H9 (cell line): ENCODE measurements around the gene SWAP70. TPM values are rescaled to one million over a fixed set of nuclear protein-coding genes. Genes with fewer than 3 reads are reported as not detected.
"Not testable (repeated sequence)": the region's sequence is repeated elsewhere in the genome, so short reads cannot be mapped to it uniquely, and the experiment has no call there.

Experiments used
- DNase-seq: peaks from one replicate; pipeline ENCODE4 v3.0.0-alpha.2; 2017
- H2AFZ ChIP-seq: one replicate; pipeline ENCODE4 v1.6.1; 2013; ENCODE audit warnings: mild to moderate bottlenecking, low read length, control low read depth, moderate library complexity
- H2AK5ac ChIP-seq: 2 replicates; pipeline ENCODE4 v1.6.1; 2013; ENCODE audit warnings: low read length, control low read depth, mixed read lengths; ENCODE audit not compliant: insufficient read length
- H2BK120ac ChIP-seq: one replicate; pipeline ENCODE4 v1.6.1; 2013; ENCODE audit warnings: low read depth, mild to moderate bottlenecking, low read length, control low read depth, inconsistent platforms; ENCODE audit not compliant: poor library complexity, severe bottlenecking
- H2BK12ac ChIP-seq: 2 replicates; pipeline ENCODE4 v1.6.1; 2013; ENCODE audit warnings: low read length, control low read depth, mixed read lengths, low read depth; ENCODE audit not compliant: insufficient read length
- H2BK15ac ChIP-seq: 2 replicates; pipeline ENCODE4 v1.6.1; 2013; ENCODE audit warnings: low read depth, low read length, control low read depth
- H2BK20ac ChIP-seq: one replicate; pipeline ENCODE4 v1.6.1; 2013; ENCODE audit warnings: low read depth, mild to moderate bottlenecking, low read length, control low read depth, inconsistent platforms; ENCODE audit not compliant: poor library complexity, severe bottlenecking
- H2BK5ac ChIP-seq: 2 replicates; pipeline ENCODE4 v1.6.1; 2013; ENCODE audit warnings: low read length, control low read depth, mixed read lengths; ENCODE audit not compliant: insufficient read length
- H3K14ac ChIP-seq: 2 replicates; pipeline ENCODE4 v1.6.1; 2013; ENCODE audit warnings: low read length, control low read depth; ENCODE audit not compliant: insufficient read depth
- H3K18ac ChIP-seq: 2 replicates; pipeline ENCODE4 v1.6.1; 2013; ENCODE audit warnings: low read depth, mild to moderate bottlenecking, mixed read lengths, low read length, control low read depth; ENCODE audit not compliant: insufficient read length
- H3K23ac ChIP-seq: 2 replicates; pipeline ENCODE4 v1.6.1; 2013; ENCODE audit warnings: low read length, control low read depth, mixed read lengths, low read depth; ENCODE audit not compliant: insufficient read length
- H3K23me2 ChIP-seq: 2 replicates; pipeline ENCODE4 v1.6.1; 2013; ENCODE audit warnings: low read depth, mild to moderate bottlenecking, mixed read lengths, low read length, control low read depth; ENCODE audit not compliant: insufficient read length, poor library complexity, severe bottlenecking
- H3K27ac ChIP-seq: 2 replicates; pipeline ENCODE4 v1.5.1; 2013; ENCODE audit warnings: low read length, control low read depth, mixed read lengths, low read depth; ENCODE audit not compliant: insufficient read length
- H3K27me3 ChIP-seq: 2 replicates; pipeline ENCODE4 v1.6.1; 2013; ENCODE audit warnings: low read length, control low read depth, inconsistent platforms; ENCODE audit not compliant: insufficient read depth
- H3K4ac ChIP-seq: 2 replicates; pipeline ENCODE4 v1.6.1; 2013; ENCODE audit warnings: low read depth, mild to moderate bottlenecking, control low read depth, inconsistent platforms, low read length, moderate library complexity
- H3K4me1 ChIP-seq: 2 replicates; pipeline ENCODE4 v1.6.1; 2013; ENCODE audit warnings: low read length, control low read depth, inconsistent platforms; ENCODE audit not compliant: insufficient read depth
- H3K4me2 ChIP-seq: 2 replicates; pipeline ENCODE4 v1.6.1; 2013; ENCODE audit warnings: low read length, control low read depth, mixed read lengths; ENCODE audit not compliant: insufficient read length, insufficient read depth
- H3K56ac ChIP-seq: 2 replicates; pipeline ENCODE4 v1.6.1; 2013; ENCODE audit warnings: low read depth, mild to moderate bottlenecking, mixed read lengths, low read length, control low read depth; ENCODE audit not compliant: insufficient read length
- H3K79me1 ChIP-seq: 2 replicates; pipeline ENCODE4 v1.6.1; 2013; ENCODE audit warnings: low read depth, mild to moderate bottlenecking, moderate library complexity, low read length, control low read depth, inconsistent platforms; ENCODE audit not compliant: insufficient read depth, poor library complexity, severe bottlenecking
- H3K79me2 ChIP-seq: 2 replicates; pipeline ENCODE4 v1.6.1; 2013; ENCODE audit warnings: low read length, control low read depth, inconsistent platforms; ENCODE audit not compliant: insufficient read depth
- H3K9ac ChIP-seq: 2 replicates; pipeline ENCODE4 v1.6.1; 2013; ENCODE audit warnings: low read length, control low read depth, mixed read lengths; ENCODE audit not compliant: insufficient read length; ENCODE audit errors: extremely low read depth
- H3K9me3 ChIP-seq: one replicate; pipeline ENCODE4 v1.6.1; 2013; ENCODE audit warnings: low read depth, low read length, inconsistent platforms; ENCODE audit not compliant: control insufficient read depth
- H3T11ph ChIP-seq: one replicate; pipeline ENCODE4 v1.6.1; 2013; ENCODE audit warnings: mild to moderate bottlenecking, low read length, control low read depth, inconsistent platforms
- H4K20me1 ChIP-seq: one replicate; pipeline ENCODE4 v1.6.1; 2013; ENCODE audit not compliant: control insufficient read depth, insufficient read length, insufficient read depth
- H4K5ac ChIP-seq: 2 replicates; pipeline ENCODE4 v1.6.1; 2013; ENCODE audit warnings: low read depth, mild to moderate bottlenecking, mixed read lengths, low read length, control low read depth; ENCODE audit not compliant: insufficient read length
- H4K8ac ChIP-seq: replicated peaks from 2 replicates; pipeline ENCODE4 v1.6.1; 2013; ENCODE audit warnings: low read length, control low read depth, mixed read lengths, low read depth; ENCODE audit not compliant: insufficient read length
- H4K91ac ChIP-seq: 2 replicates; pipeline ENCODE4 v1.6.1; 2013; ENCODE audit warnings: low read depth, mild to moderate bottlenecking, moderate library complexity, mixed read lengths, low read length, control low read depth; ENCODE audit not compliant: insufficient read length
- H3K27ac Mint-ChIP-seq, 3 experiments: 2 replicates in 2 of 3; 3 replicates in 1 of 3; pipeline ENCODE4 v1.8.0; 2020 to 2021; ENCODE audit warnings: mixed read lengths in 3 of 3, mild to moderate bottlenecking in 1 of 3, moderate library complexity in 1 of 3
- H3K27me3 Mint-ChIP-seq: 2 replicates; pipeline ENCODE4 v1.8.0; 2021; ENCODE audit warnings: low read depth, mild to moderate bottlenecking, moderate library complexity, mixed read lengths
- H3K36me3 Mint-ChIP-seq, 3 experiments: 2 replicates in 2 of 3; 3 replicates in 1 of 3; pipeline ENCODE4 v1.8.0; 2020 to 2021; ENCODE audit warnings: low read depth in 3 of 3, mixed read lengths in 3 of 3; ENCODE audit not compliant: insufficient read depth in 1 of 3
- H3K4me1 Mint-ChIP-seq, 2 experiments: 2 replicates each; pipeline ENCODE4 v1.8.0; 2020; ENCODE audit warnings: mixed read lengths in 2 of 2
- H3K4me3 Mint-ChIP-seq, 2 experiments: 2 replicates in 1 of 2; 3 replicates in 1 of 2; pipeline ENCODE4 v1.8.0; 2020 to 2021; ENCODE audit warnings: mild to moderate bottlenecking in 2 of 2, mixed read lengths in 2 of 2, moderate library complexity in 1 of 2
- H3K9me3 Mint-ChIP-seq, 2 experiments: 2 replicates in 1 of 2; 3 replicates in 1 of 2; pipeline ENCODE4 v1.8.0; 2020; ENCODE audit warnings: mild to moderate bottlenecking in 2 of 2, mixed read lengths in 2 of 2, moderate library complexity in 1 of 2
- WGBS: extraction: QIAGEN DNeasy Blood & Tissue Kit; methylation state at CpG from one replicate; pipeline ENCODE4 v1.1.7; 2013; ENCODE audit warnings: missing lambda C conversion rate, low lambda C conversion rate, mixed read lengths; ENCODE audit not compliant: insufficient read length; ENCODE audit errors: extremely low coverage; 5-methylcytosine and 5-hydroxymethylcytosine counted together
- total RNA-seq: library from RNA; stranded (reverse); gene quantifications from 2 replicates; pipeline ENCODE4 v1.2.1, GENCODE V29; 2021

SWAP70 gene
- total RNA-seq, 1 experiment from 2014 or later = 34.4 TPM

- H3K9ac ChIP-seq, H2BK5ac ChIP-seq, H3K4ac ChIP-seq, H3K18ac ChIP-seq, H3K27me3 Mint-ChIP-seq, H3K23me2 ChIP-seq, H3K27me3 ChIP-seq, H4K8ac ChIP-seq, H3K4me3 Mint-ChIP-seq, H3K4me2 ChIP-seq, H3K56ac ChIP-seq, H3K79me2 ChIP-seq, H2AFZ ChIP-seq, H2BK20ac ChIP-seq, H4K20me1 ChIP-seq, H4K5ac ChIP-seq, H4K91ac ChIP-seq, H3K14ac ChIP-seq, H2BK15ac ChIP-seq, H3K27ac ChIP-seq, H2BK12ac ChIP-seq, H3T11ph ChIP-seq, H3K27ac Mint-ChIP-seq, DNase-seq, H2AK5ac ChIP-seq, H3K9me3 ChIP-seq, H2BK120ac ChIP-seq, H3K23ac ChIP-seq, H3K4me1 ChIP-seq, H3K79me1 ChIP-seq: not testable (repeated sequence)
- H3K4me1 Mint-ChIP-seq = peaks cover 36 to 41% of the 10 kb centered on the region in 2 experiments
- H3K9me3 Mint-ChIP-seq = peaks cover 0 to 11% of the 10 kb centered on the region in 2 experiments; a peak in 4 of 5 replicates
- WGBS = no CpG with 5 or more reads among the region's 23 CpGs
- H3K36me3 Mint-ChIP-seq = peaks cover 0 to 12% (median 4%) of the 10 kb centered on the region in 3 experiments; a peak in 4 of 7 replicates
These were observed 40.8 kb upstream of the SWAP70 start for GRCh38 chr11:9623053-9623452.
